ENCODE results near the gene SPDEF. TPM values are rescaled to one million over a fixed set of nuclear protein-coding genes. Genes with fewer than 3 reads are reported as not detected.

Gene SPDEF
- total RNA-seq, 2 experiments from 2014 or later: not detected

DNA sequence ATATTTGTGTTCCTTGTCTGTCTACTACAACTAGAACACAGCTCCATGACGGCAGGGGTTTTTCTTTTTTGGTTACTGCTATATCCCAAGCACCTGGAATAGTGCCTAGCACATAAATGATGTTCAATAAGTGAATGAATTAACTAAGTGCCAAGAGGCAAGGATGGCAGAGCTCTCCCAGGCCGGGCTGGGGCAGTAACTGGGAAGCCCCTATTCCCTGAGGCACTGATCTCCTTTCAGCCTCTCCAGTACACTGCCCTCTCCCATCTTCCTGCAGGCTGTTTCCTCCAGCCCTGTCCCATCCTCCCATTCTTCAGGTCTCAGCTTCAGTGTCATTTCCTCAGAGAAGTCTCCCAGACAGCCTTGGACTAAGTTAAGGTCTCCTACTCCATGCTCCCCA is 29.0 kb upstream of the SPDEF start:
- Mint-ChIP-seq H3K27me3 (no peaks in the 10 kb centered on the region), H3K4me3 (no peak overlapping the region), H3K9me3 (no peaks in the 10 kb centered on the region), H3K4me1 (ENCODE audit: low read depth) (no peaks in the 10 kb centered on the region), H3K27ac (peak overlapping the region; percentile 10), H3K36me3 (ENCODE audit: low read depth) (no peaks in the 10 kb centered on the region)
- CTCF ChIA-PET: no interaction called here
- DNase-seq (no peak), ATAC-seq (no peak)
- TF ChIP-seq, protein P1, sequence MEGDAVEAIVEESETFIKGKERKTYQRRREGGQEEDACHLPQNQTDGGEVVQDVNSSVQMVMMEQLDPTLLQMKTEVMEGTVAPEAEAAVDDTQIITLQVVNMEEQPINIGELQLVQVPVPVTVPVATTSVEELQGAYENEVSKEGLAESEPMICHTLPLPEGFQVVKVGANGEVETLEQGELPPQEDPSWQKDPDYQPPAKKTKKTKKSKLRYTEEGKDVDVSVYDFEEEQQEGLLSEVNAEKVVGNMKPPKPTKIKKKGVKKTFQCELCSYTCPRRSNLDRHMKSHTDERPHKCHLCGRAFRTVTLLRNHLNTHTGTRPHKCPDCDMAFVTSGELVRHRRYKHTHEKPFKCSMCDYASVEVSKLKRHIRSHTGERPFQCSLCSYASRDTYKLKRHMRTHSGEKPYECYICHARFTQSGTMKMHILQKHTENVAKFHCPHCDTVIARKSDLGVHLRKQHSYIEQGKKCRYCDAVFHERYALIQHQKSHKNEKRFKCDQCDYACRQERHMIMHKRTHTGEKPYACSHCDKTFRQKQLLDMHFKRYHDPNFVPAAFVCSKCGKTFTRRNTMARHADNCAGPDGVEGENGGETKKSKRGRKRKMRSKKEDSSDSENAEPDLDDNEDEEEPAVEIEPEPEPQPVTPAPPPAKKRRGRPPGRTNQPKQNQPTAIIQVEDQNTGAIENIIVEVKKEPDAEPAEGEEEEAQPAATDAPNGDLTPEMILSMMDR (IDR thresholded peaks at IDR 0.05): no peak
- intact Hi-C loops (cut with micrococcal nuclease): no loop called here
- POLR2A ChIA-PET: interaction anchor here (0.6 kb wide), 1 partner anchor 13 kb away, joined by 3 read pairs; no protein-coding TSS in a partner anchor

DNA sequence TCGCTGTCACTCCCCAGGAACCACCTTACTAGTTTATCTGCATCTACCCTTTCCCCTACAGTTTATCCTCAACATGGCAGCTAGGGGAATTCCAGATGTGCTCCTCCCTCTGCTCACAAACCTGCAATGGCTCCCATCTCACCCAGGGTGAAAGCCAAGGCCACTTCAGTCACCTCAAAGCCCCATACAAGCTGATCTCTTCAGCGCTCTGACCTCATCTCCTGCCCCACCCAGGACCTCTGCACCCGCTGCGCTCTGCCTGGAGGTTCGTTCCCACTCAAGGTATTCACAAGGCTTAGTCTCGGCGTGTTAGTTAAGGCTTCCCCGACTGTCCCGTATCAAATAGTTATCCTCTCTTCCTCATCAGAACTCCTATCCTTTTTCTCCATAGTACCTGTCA is 28.6 kb upstream of the SPDEF start:
- Mint-ChIP-seq H3K9me3 (no peaks in the 10 kb centered on the region), H3K4me1 (ENCODE audit: low read depth) (no peaks in the 10 kb centered on the region), H3K27ac (no peak overlapping the region), H3K4me3 (no peak overlapping the region), H3K27me3 (no peaks in the 10 kb centered on the region), H3K36me3 (ENCODE audit: low read depth) (no peaks in the 10 kb centered on the region)
- DNase-seq (no peak), ATAC-seq (no peak)
- intact Hi-C loops (cut with micrococcal nuclease): no loop called here
- POLR2A ChIA-PET: no interaction called here
- CTCF ChIA-PET: no interaction called here
- TF ChIP-seq, protein P1 (IDR thresholded peaks at IDR 0.05): no peak

DNA sequence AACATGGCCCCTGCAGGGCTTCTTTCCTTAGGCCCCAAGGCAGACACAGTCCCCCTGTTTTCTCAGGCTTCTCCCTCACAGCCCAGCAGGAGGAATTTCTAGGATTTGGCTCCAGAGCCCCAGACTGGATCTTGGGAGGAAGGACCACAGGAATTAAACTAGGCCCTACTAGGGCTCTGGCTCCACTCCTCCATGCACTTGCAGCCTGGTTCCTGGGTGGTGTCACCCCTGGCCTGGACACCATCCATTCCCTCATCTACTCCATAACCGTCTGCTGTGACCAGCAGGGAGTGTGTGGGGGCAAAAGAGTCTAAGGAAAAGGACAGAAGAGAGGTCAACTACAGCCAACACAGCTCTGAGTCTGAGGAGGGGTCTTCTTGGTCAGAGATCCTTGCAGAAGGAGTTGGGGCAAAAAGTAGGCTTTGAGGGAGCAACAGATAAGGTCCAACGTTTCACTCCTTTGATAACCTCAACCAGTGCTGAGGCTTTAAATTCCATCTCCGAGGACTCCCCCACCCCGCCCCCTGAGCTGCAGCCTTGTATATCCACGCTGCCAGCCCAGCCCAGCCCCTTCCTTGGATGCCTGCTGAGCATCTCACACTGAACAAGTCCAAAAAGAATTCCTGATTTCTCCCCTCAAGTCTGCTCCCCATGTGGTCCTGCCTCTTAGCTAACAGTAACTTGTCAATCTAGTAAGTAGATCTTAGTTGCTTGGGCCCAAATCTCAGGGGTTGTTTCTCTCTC is 27.9 kb upstream of the SPDEF start:
- CTCF ChIA-PET: no interaction called here
- Mint-ChIP-seq H3K27ac (no peak overlapping the region), H3K36me3 (ENCODE audit: low read depth) (no peaks in the 10 kb centered on the region), H3K4me3 (no peak overlapping the region), H3K4me1 (ENCODE audit: low read depth) (no peaks in the 10 kb centered on the region), H3K9me3 (no peaks in the 10 kb centered on the region), H3K27me3 (no peaks in the 10 kb centered on the region)
- DNase-seq (no peak), ATAC-seq (no peak)
- TF ChIP-seq, protein P1 (IDR thresholded peaks at IDR 0.05): no peak
- POLR2A ChIA-PET: no interaction called here
- intact Hi-C loops (cut with micrococcal nuclease): no loop called here

DNA sequence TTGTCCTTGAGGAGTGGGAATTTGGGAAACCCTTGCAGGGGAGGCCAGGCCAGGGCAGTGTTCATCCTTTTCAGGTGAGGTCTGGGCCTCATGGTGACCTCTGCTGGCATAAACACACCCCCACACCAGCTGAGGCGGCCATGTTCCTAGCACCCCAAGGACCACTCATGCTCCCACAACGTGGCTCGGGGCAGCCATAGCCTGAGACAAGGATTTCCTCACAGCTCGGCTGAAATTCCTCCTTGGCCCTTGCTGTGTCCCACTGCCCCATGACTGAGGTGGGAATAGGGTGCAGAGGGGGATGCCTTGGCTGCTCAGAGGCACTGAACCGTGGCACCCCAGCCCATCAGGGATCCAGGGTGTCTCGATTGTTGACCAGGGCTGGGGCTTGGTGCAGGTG is 27.3 kb upstream of the SPDEF start:
- Mint-ChIP-seq H3K27ac (no peak overlapping the region), H3K4me1 (ENCODE audit: low read depth) (no peaks in the 10 kb centered on the region), H3K36me3 (ENCODE audit: low read depth) (no peaks in the 10 kb centered on the region), H3K9me3 (no peaks in the 10 kb centered on the region), H3K4me3 (no peak overlapping the region), H3K27me3 (no peaks in the 10 kb centered on the region)
- DNase-seq (no peak), ATAC-seq (no peak)
- TF ChIP-seq, protein P1 (IDR thresholded peaks at IDR 0.05): no peak
- CTCF ChIA-PET: no interaction called here
- POLR2A ChIA-PET: no interaction called here
- intact Hi-C loops (cut with micrococcal nuclease): no loop called here

DNA sequence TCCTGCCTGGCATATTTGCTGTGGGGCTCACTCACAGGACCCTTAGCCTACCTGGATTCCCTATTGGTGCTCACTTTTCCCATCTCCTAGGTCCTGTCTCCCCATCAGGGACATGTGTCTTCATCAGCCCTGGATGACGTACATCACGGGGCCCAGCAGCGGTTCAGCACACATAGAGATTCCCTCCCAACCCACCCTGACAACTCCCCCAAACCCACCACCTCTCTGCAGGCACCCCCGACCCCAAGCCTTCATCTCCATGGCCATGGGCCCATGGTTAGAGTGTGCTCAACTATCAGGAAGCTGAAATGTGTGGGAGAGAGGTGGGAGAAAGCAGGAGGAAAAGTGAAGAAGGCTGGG is 25.4 kb upstream of the SPDEF start:
- no peak for DNase-seq
- Mint-ChIP-seq H3K9me3 (no peaks in the 10 kb centered on the region), H3K4me3 (no peak overlapping the region), H3K27me3 (no peaks in the 10 kb centered on the region), H3K36me3 (ENCODE audit: low read depth) (no peaks in the 10 kb centered on the region), H3K27ac (no peak overlapping the region), H3K4me1 (ENCODE audit: low read depth) (no peaks in the 10 kb centered on the region)
- POLR2A ChIA-PET: no interaction called here
- no peak for ATAC-seq
- intact Hi-C loops (cut with micrococcal nuclease): no loop called here
- CTCF ChIA-PET: interaction anchor here (3.2 kb wide), 1 partner anchor 27 kb away, joined by 10 read pairs; no protein-coding TSS in a partner anchor
- TF ChIP-seq, protein P1 (IDR thresholded peaks at IDR 0.05): no peak

Data from activated CD8-positive, alpha-beta T cell treated with anti-CD3 and anti-CD28 coated beads for 36 hours (primary cell).